GM21786 (cell line): ENCODE data around the gene COQ2.
A peak's percentile ranks its signal among the peaks of the same experiment; 100 is the strongest.
"Not testable (repeated sequence)": the region's sequence is repeated elsewhere in the genome, so short reads cannot be mapped to it uniquely, and the experiment has no call there.

ENCODE experiments used
- ATAC-seq: cut with Tn5 transposase; IDR thresholded peaks from one replicate; pipeline ENCODE4 v1.9.1; 2021; ENCODE audit not compliant: unreplicated experiment

The COQ2 gene, protein sequence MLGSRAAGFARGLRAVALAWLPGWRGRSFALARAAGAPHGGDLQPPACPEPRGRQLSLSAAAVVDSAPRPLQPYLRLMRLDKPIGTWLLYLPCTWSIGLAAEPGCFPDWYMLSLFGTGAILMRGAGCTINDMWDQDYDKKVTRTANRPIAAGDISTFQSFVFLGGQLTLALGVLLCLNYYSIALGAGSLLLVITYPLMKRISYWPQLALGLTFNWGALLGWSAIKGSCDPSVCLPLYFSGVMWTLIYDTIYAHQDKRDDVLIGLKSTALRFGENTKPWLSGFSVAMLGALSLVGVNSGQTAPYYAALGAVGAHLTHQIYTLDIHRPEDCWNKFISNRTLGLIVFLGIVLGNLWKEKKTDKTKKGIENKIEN

DNA sequence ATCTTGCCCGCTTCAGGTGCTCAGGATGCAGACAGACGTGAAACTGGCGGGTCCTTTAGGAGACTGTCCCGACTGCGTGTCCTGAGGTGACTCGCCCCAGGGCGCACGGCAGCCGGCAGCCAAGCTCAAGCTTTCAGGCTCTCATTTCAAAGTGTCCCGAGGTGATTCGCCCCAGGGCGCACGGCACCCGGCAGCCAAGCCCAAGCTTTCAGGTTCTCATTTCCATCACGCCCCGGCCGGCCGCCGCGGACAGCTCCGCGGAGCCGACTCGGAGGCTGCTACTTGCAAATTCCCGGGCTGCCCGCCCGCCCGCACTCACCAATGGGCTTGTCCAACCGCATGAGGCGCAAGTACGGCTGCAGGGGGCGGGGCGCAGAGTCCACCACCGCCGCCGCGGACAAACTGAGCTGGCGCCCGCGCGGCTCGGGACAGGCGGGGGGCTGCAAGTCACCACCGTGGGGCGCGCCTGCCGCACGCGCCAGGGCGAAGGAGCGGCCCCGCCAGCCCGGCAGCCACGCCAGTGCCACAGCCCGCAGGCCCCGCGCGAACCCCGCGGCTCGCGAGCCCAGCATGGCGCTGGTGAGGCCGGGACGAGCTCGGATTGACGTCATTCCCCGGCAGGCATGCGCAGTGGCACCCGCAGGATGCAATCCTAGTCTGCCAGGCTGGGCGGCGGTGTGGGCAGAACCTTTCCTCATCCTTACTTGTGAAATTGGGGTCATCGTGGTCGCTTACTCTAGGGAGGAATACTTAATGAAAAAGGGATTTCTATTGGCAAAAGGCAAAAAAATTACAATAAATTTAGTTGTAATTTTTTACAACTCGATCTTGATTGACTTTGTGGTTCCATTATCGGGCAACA lies at the start of gene COQ2:
TSS of gene COQ2 (minus strand) at position 606 of the 862 bp plus-strand sequence. CDS start at position 572, 34 bp downstream.
- peak; percentile 81 for ATAC-seq

GRCh38 chr4:83331956-83332355 lies 47.4 kb upstream of the COQ2 start:
- no peak for ATAC-seq

- ATAC-seq = no peak
Observed at GRCh38 chr4:83329521-83330110, 45.0 kb upstream of the COQ2 start.

DNA sequence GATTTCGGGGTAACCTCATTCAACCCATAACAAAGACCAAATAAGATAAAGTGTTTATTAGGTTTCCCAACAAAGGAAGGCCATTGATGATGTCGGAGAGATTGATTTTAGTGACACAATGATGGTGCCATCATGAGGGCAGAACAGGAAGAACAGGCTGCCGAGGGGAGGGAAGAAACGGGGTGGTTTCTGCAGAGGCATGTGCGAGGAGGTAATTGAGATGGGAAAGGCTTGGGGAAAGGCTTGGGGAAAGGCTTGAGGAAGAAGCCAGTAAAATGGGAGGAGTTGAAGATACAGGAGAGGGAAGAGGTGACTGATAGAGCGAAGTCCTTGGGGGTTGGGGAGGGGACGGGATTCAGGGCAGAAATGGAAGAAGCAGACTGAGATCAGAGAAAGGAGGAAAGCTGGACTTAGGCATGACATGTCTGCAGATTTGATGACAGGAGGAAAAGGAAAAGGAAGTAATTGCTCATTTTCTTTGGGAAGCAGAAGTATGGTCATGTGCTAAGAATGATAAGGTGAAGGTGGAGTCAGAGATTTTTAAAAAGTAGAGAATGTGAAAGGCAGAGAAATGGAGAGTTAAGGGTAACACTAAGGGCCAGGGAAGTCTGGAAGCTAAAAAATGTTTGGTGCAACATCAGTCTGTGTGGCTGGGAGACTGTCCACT lies 44.1 kb upstream of the COQ2 start:
- ATAC-seq = no peak

- no peak for ATAC-seq
Observed at GRCh38 chr4:83326546-83326945, 41.9 kb upstream of the COQ2 start.

DNA sequence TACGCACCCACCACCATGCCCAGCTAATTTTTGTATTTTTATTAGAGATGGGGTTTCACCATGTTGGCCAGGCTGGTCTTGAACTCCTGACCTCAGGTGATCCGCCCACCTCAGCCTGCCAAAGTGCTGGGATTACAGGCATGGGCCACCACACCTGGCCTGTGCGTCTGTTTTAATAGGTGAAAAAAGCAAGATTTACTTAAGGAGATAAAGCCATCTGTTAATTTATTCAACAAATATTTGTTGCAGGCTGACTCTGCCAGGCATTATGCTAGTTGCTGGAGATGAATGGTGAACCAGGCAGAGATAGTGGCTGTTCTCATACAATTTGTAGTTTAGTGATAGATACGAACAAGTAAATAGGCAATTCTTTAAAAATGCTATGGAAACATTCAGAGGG lies 40.7 kb upstream of the COQ2 start:
- not testable (repeated sequence) for ATAC-seq

DNA sequence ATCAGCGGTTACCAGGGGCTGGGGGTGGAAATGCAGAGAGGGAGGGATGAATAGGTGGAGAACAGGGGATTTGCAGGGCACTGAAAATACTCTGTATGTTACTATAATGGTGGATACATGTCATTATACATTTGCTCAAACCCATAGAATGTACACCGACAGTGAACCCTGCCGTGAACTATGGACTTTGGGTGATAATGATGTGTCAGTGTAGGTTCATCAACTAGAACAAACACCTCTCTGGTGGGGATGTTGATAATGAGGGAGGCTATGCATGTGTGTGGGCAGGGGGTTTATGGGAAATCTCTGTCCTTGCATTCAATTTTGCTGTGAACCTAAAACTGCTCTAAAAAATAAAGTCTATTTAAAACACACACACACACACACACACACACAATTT lies 38.5 kb upstream of the COQ2 start:
- no peak for ATAC-seq

DNA sequence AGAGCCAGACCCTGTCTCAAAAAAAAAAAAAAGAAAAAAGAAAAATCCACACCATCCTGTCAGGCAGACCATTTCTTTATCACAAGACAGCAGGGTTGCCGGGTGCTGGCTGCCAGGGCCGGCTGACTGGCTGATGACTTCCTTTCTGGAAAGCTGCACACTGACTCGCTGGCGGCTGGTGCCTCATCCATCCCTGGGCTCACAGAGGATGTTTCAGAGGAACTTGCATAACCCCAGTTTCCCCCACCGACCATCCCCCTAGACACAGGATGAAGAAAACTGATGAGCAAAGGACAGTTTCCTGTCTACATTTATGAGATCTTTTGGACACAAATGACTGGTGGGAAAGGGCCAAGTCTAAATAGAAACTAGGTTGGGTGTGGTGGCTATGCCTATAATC lies 36.0 kb upstream of the COQ2 start:
- no peak for ATAC-seq

- ATAC-seq = no peak
Observed at GRCh38 chr4:83318666-83319065, 34.1 kb upstream of the COQ2 start.

GRCh38 chr4:83317671-83318070 lies 33.1 kb upstream of the COQ2 start:
- no peak for ATAC-seq

DNA sequence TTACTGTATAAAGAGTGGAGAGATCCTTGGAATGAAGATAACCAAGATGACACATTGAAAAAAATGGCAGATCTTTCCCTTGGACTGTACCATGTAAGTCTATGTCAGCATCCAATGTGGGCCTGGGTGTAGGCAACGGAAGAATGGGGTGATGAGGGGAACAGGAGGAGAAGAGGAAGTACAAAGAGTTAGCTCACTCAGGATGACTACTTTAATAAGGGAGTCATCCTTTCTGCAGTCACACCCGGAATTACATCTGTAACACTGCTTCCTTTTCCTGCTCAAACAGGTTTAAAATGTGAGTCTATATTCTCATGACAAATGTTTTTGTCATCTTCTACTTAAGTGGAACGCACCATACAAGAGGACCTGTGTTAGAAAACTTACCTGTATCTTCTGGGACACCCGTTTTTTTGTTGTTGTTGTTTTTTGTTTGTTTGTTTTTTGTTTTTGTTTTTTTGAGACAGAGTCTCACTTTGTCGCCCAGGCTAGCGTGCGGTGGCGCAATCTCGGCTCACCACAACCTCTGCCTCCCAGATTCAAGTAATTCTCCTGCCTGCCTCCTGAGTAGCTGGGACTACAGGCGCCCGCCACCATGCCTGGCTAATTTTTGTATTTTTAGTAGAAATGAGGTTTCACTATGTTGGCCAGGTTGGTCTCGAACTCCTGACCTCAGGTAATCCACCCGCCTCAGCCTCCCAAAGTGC lies 32.0 kb upstream of the COQ2 start:
- ATAC-seq = no peak

DNA sequence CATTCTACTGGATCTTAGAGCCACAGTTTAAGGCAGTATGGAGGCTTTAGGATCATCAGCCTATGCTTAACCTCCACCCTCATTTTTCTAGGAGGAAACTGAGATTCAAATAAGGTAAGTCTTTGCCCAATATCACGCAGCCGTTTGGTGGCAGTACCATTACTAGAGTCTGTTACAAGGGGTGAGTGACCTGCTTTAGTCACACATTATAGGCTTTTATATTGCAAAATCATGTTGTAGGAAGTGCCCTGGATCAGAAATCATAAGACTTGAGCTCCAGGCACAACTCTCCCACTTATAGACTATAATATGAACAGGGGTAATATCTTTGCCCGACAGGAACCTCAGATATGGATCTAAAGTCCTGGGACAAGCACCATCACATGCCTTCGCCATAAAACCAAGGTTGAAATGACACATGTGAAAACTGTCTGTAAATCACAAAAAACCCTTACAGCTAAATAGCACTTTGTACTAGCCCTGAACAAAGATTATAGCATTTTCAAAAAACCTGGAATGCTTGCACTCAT lies 30.8 kb upstream of the COQ2 start:
- no peak for ATAC-seq

DNA sequence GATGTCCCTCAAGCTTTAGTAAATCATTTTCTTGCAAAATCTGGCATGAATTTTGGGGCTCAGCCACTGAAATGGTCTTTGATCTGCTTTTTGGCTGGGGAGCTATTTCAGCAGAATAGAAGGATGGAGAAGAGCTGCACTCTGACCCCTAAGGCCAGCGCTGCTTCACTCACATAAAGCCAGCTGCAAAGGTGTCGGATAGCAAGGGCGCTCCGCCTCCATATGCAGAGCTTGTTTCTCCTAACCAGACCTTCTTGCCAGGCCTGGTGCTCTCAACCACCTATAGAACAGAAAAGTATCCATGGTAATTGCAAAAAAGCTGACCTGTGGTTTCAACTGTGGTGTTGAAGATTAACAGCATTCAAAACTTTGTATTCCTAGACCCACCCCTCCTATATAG lies 24.1 kb upstream of the COQ2 start:
- no peak for ATAC-seq

DNA sequence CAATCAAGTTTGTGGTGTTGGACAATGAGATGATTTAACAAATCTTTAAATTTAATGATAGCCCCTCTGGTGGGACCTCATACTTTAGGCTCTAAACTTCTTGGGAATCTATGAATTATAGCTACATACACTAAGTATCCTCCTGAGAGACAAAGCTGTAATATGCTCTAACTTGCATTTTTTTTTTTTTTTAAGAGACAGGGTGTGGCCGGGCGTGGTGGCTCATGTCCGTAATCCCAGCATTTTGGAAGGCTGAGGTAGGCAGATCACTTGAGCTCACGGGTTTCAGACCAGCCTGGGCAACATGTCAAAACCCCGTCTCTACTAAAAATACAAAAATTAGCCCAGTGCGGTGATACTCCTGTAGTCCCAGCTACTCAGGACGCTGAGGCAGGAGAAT lies 23.3 kb upstream of the COQ2 start:
- ATAC-seq = no peak

DNA sequence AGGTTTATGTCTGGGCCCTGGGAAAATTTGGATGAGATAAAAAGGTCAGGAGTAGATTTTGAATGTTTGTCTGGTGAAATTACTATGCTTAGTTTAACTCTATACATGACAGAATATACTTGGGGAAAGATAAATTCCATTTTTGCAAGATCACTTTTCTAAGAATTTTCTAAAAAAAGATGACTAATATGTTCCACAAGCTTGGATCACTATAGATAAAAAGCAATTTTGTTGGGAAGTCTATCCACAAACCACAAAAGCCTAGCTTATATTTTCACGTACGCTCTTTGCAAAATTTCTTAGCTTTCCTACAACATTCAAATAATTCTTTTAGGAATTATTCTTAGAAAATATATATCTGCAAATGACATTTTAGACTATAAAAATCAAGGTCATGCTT lies 20.6 kb upstream of the COQ2 start:
- no peak for ATAC-seq

GRCh38 chr4:83297548-83298260 lies 13.1 kb upstream of the COQ2 start:
- no peak for ATAC-seq

GRCh38 chr4:83293305-83294046 lies 8.9 kb upstream of the COQ2 start:
- no peak for ATAC-seq

DNA sequence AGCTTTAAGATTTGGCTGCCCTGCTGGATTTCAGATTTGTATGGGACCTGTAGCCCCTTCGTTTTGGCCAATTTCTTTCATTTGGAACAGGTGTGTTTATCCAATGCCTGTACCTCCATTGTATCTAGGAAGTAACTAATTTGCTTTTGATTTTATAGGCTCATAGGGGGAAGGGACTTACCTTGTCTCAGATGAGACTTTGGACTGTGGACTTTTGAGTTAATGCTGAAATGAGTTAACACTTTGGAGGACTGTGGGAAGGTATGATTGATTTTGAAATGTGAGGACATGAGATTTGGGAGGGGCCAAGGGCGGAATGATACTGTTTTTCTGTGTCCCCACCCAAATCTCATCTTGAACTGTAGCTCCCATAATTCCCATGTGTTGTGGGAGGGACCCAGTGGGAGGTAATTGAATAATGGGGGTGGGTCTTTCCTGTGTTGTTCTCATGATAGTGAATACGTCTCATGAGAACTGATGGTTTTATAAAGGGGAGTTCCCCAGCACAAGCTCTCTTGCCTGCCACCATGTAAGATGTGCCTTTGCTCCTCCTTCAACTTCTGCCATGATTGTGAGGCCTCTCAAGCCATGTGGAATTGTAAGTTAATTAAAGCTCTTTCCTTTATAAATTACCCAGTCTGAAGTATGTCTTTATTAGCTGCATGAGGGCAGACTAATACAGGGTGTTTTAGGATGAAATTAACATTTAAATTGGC lies 5.6 kb upstream of the COQ2 start:
- not testable (repeated sequence) for ATAC-seq
